Pancreas (tissue), 10 donors: ENCODE measurements around the gene QPCT. TPM values are rescaled to one million over a fixed set of nuclear protein-coding genes. Genes with fewer than 3 reads are reported as not detected.
A peak's percentile ranks its signal among the peaks of the same experiment; 100 is the strongest.

Experiments used
- ATAC-seq, 4 donors: fragments of 200-7000 bp; cut with Tn5 transposase; one replicate each; pipeline versions ENCODE4 v1.8.0 to v1.9.1; 2020; ENCODE audit warnings: mild to moderate bottlenecking in 4 of 4, moderate library complexity in 4 of 4
- DNase-seq, 6 donors: peaks; one replicate each; pipeline ENCODE4 v3.0.0-alpha.2; 2020
- FAIRE-seq: peaks from 2 replicates; lab custom pipeline; 2012; peaks lifted over from hg19 to GRCh38; lab: Jason Lieb, UNC
- H3K27ac ChIP-seq, 4 donors: fragments of 200-600 bp; sonication (generic); 1 replicate in 3 of 4; 2 replicates in 1 of 4; pipeline versions ENCODE4 v1.5.0 to v1.8.0; 2020
- H3K27me3 ChIP-seq, 4 donors: fragments of 200-600 bp; one replicate each; pipeline ENCODE4 v1.8.0; 2021
- H3K36me3 ChIP-seq, 3 donors: fragments of 200-600 bp; sonication (generic) in 1 of 3; one replicate each; pipeline versions ENCODE4 v1.5.0 to v1.8.0; 2020 to 2021
- H3K4me1 ChIP-seq, 3 donors: fragments of 200-600 bp; one replicate each; pipeline ENCODE4 v1.8.0; 2021
- H3K4me3 ChIP-seq, 4 donors: fragments of 200-600 bp; sonication (generic) in 2 of 4; one replicate each; pipeline versions ENCODE4 v1.5.0 to v1.8.0; 2020 to 2021
- H3K9me3 ChIP-seq, 4 donors: fragments of 200-600 bp; one replicate each; pipeline ENCODE4 v1.8.0; 2021
- whole genome bisulfite sequencing, 2 donors: extraction: QIAGEN DNeasy Blood & Tissue Kit; methylation state at CpG; one replicate each; pipeline ENCODE4 v1.1.7; 2013; 5-methylcytosine and 5-hydroxymethylcytosine counted together
- intact Hi-C, 3 donors: fragments of 100-400 bp; cut with DNase I; formaldehyde crosslinking; loops; one replicate each; pipeline versions ENCODE4 v1.11.1 to v1.14.2; 2022
- polyA plus RNA-seq, 2 donors: library from polyadenylated mRNA; stranded (reverse); fragments of 200-250 nt; gene quantifications; one replicate each; pipeline ENCODE4 v1.2.3, GENCODE V29; 2013
- total RNA-seq, 6 donors: library from RNA; stranded (reverse); fragmentation: NEBNext Ultra II Directional in 4 of 6; extraction: Animal tissue kit (Norgen Biotek cat#: 25700) in 4 of 6; gene quantifications; one replicate each; pipeline versions ENCODE4 v1.2.1 to v1.2.4, GENCODE V29; 2021 to 2023
- TF ChIP-seq, protein P1 (sequence below), 4 donors: fragments of 200-600 bp; sonication (generic) in 3 of 4; IDR thresholded peaks; one replicate each; pipeline versions ENCODE4 v1.5.0 to v1.8.0; 2021; ENCODE audit warnings: antibody characterized with exemption in 4 of 4
- donor health status: healthy with polysubstance abuse.
- donor health status: DM: no; HTN: no; CAD: no; lungs with moderate emphysema.
- donor health status: DM: no; HTN: no; CAD: no.
- donor health status: control.
- donor health status: control.
- donor health status: Bipolar disorder and iron deficiency.
- donor health status: DM: yes; HTN: yes; CAD: no.
- donor health status: DM: no; HTN: no; CAD: no.
- donor health status: DM: no; HTN: no; CAD: no.
- donor health status: DM: yes; HTN: yes; CAD: no.

Gene QPCT
- total and polyA plus RNA-seq, 8 donors, result 0.79 to 69.0 (median 7.4) TPM

- DNase-seq (no peak), ATAC-seq (no peak), FAIRE-seq (no peak)
- WGBS, 2 donors, result 79% methylated on average over 5 of the region's 5 CpGs
- intact Hi-C loops, result no loop called here
- Histone ChIP-seq H3K9me3 (no peaks in the 10 kb centered on the region), H3K27ac (no peak overlapping the region), H3K27me3 (no peaks in the 10 kb centered on the region), H3K36me3 (no peaks in the 10 kb centered on the region), H3K4me1 (peaks cover 0 to 8% (median 0%) of the 10 kb centered on the region in 3 donors), H3K4me3 (no peak overlapping the region)
- TF ChIP-seq, protein P1, sequence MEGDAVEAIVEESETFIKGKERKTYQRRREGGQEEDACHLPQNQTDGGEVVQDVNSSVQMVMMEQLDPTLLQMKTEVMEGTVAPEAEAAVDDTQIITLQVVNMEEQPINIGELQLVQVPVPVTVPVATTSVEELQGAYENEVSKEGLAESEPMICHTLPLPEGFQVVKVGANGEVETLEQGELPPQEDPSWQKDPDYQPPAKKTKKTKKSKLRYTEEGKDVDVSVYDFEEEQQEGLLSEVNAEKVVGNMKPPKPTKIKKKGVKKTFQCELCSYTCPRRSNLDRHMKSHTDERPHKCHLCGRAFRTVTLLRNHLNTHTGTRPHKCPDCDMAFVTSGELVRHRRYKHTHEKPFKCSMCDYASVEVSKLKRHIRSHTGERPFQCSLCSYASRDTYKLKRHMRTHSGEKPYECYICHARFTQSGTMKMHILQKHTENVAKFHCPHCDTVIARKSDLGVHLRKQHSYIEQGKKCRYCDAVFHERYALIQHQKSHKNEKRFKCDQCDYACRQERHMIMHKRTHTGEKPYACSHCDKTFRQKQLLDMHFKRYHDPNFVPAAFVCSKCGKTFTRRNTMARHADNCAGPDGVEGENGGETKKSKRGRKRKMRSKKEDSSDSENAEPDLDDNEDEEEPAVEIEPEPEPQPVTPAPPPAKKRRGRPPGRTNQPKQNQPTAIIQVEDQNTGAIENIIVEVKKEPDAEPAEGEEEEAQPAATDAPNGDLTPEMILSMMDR (IDR thresholded peaks at IDR 0.05), result no peak
Observed at GRCh38 chr2:37387148-37387835, 42.9 kb downstream of the QPCT start.

DNA sequence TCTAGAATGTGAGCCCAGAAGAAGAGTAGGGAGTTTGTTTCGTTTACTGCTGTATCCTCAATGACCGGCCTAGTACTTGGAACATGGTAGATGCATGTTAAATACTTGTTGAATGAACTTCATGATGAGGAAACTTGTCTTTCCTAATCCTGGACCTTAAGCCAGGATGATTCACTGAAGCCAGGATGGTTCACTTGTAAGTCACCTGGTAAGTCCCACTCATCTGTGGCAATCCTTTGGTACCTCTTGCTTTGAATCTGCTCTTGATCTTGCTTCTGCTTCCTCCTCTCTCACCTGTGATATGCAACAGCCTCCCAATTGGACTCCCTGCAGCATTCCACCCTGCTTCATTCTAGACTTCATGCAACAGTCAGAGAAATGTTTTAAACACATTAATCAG is 43.6 kb downstream of the QPCT start:
- Histone ChIP-seq H3K36me3 (no peaks in the 10 kb centered on the region), H3K4me1 (peaks cover 0 to 8% (median 0%) of the 10 kb centered on the region in 3 donors), H3K27me3 (no peaks in the 10 kb centered on the region), H3K4me3 (no peak overlapping the region), H3K27ac (no peak overlapping the region), H3K9me3 (no peaks in the 10 kb centered on the region)
- intact Hi-C loops, result no loop called here
- WGBS, 2 donors, result 90 to 95% methylated on average over 2 of the region's 2 CpGs
- FAIRE-seq (no peak), DNase-seq (no peak), ATAC-seq (no peak)
- TF ChIP-seq, protein P1 (IDR thresholded peaks at IDR 0.05), result no peak

GRCh38 chr2:37389395-37389794 is 45.0 kb downstream of the QPCT start:
- Histone ChIP-seq H3K4me3 (no peak overlapping the region), H3K4me1 (peaks cover 0 to 8% (median 0%) of the 10 kb centered on the region in 3 donors), H3K27ac (no peak overlapping the region), H3K36me3 (no peaks in the 10 kb centered on the region), H3K27me3 (no peaks in the 10 kb centered on the region), H3K9me3 (no peaks in the 10 kb centered on the region)
- ATAC-seq (no peak), DNase-seq (no peak), FAIRE-seq (no peak)
- intact Hi-C loops, result no loop called here
- TF ChIP-seq, protein P1 (IDR thresholded peaks at IDR 0.05), result no peak

- peak in 1 of 6 donors; percentile 34 for DNase-seq
- WGBS, 2 donors, result 71 to 73% methylated on average over 5 of the region's 5 CpGs
- Histone ChIP-seq H3K4me1 (peaks cover 0 to 8% (median 0%) of the 10 kb centered on the region in 3 donors), H3K27me3 (no peaks in the 10 kb centered on the region), H3K36me3 (no peaks in the 10 kb centered on the region), H3K27ac (peak overlapping the region in 2 of 4 donors; percentile 23 to 50), H3K9me3 (no peaks in the 10 kb centered on the region), H3K4me3 (no peak overlapping the region)
- intact Hi-C loops, result no loop called here
- TF ChIP-seq, protein P1 (IDR thresholded peaks at IDR 0.05), result no peak
- FAIRE-seq, result no peak
- peak in 3 of 4 donors; percentile 57 to 88 (median 85) for ATAC-seq
Observed at GRCh38 chr2:37389989-37390765, 45.7 kb downstream of the QPCT start.
